Activated T-helper 1 cell treated with anti-CD3 and anti-CD28 coated beads, Interleukin-2, amount 50 U/mL, for 16 hours (primary cell): ENCODE results near the gene ZNF678.
"Not testable (repeated sequence)": the region's sequence is repeated elsewhere in the genome, so short reads cannot be mapped to it uniquely, and the experiment has no call there.

ENCODE experiments used
- DNase-seq, 2 donors: peaks; one replicate each; pipeline ENCODE4 v3.0.0-alpha.2; 2020; ENCODE audit warnings: low read depth in 1 of 2, low spot score in 1 of 2

The ZNF678 gene

GRCh38 chr1:227710474-227710873 lies 147.1 kb downstream of the ZNF678 start:
- not testable (repeated sequence) for DNase-seq

- DNase-seq = no peak
These were observed 149.3 kb downstream of the ZNF678 start for GRCh38 chr1:227712648-227713047.

- no peak for DNase-seq
These were observed 155.6 kb downstream of the ZNF678 start for GRCh38 chr1:227718932-227719331.

GRCh38 chr1:227723474-227723873 lies 160.1 kb downstream of the ZNF678 start:
- DNase-seq = no peak

GRCh38 chr1:227725046-227725445 lies 161.7 kb downstream of the ZNF678 start:
- DNase-seq = no peak

- no peak for DNase-seq
These were observed 163.0 kb downstream of the ZNF678 start for GRCh38 chr1:227726318-227726717.
